ENCODE measurements around the gene PASK. TPM values are rescaled to one million over a fixed set of nuclear protein-coding genes. Genes with fewer than 3 reads are reported as not detected.

PASK gene
- total and polyA plus RNA-seq, 10 donors = 8.0 to 35.6 (median 17.6) TPM

- TF ChIP-seq POLR2AphosphoS5 (IDR thresholded peaks at IDR 0.05) (no peak), CTCF (IDR thresholded peaks at IDR 0.05 in 8 of 11, conservative IDR thresholded peaks at IDR 0.05 in 3 of 11) (no peak), POLR2A (IDR thresholded peaks at IDR 0.05) (no peak)
- 89 to 94% (median 90%) methylated on average over 16 to 18 of the region's 18 CpGs for WGBS, 5 donors
- Histone ChIP-seq H3K4me1 (no peaks in the 10 kb centered on the region), H3K4me3 (no peak overlapping the region), H3K27me3 (replicated peaks in 1 of 7) (no peaks in the 10 kb centered on the region), H3K36me3 (no peaks in the 10 kb centered on the region), H3K27ac (no peak overlapping the region), H3K9me3 (no peaks in the 10 kb centered on the region)
- peak; percentile 65 for DNase-seq
- intact Hi-C loops (cut with DNase I; ENCODE audit: low total_unique reads) = no loop called here
Observed at GRCh38 chr2:241195506-241196130, 46.3 kb upstream of the PASK start.

GRCh38 chr2:241194811-241195210 lies 45.5 kb upstream of the PASK start:
- H3K27me3 ChIP-seq (replicated peaks in 1 of 7) = no peaks in the 10 kb centered on the region
- H3K4me3 ChIP-seq = no peak overlapping the region
- 79 to 91% (median 87%) methylated on average over 9 of the region's 9 CpGs for WGBS, 5 donors
- H3K36me3 ChIP-seq = no peaks in the 10 kb centered on the region
- TF ChIP-seq CTCF (IDR thresholded peaks at IDR 0.05 in 8 of 11, conservative IDR thresholded peaks at IDR 0.05 in 3 of 11) = no peak
- TF ChIP-seq POLR2AphosphoS5 (IDR thresholded peaks at IDR 0.05) = no peak
- TF ChIP-seq POLR2A (IDR thresholded peaks at IDR 0.05) = no peak
- no peaks in the 10 kb centered on the region for H3K9me3 ChIP-seq
- no peaks in the 10 kb centered on the region for H3K4me1 ChIP-seq
- DNase-seq = peak; percentile 11
- H3K27ac ChIP-seq = no peak overlapping the region
- intact Hi-C loops (cut with DNase I; ENCODE audit: low total_unique reads) = no loop called here

GRCh38 chr2:241193271-241193670 lies 44.0 kb upstream of the PASK start:
- intact Hi-C loops (cut with DNase I; ENCODE audit: low total_unique reads) = no loop called here
- 78 to 88% (median 88%) methylated on average over 8 of the region's 8 CpGs for WGBS, 5 donors
- TF ChIP-seq CTCF (IDR thresholded peaks at IDR 0.05 in 8 of 11, conservative IDR thresholded peaks at IDR 0.05 in 3 of 11) (no peak), POLR2AphosphoS5 (IDR thresholded peaks at IDR 0.05) (no peak), POLR2A (IDR thresholded peaks at IDR 0.05) (no peak)
- Histone ChIP-seq H3K36me3 (no peaks in the 10 kb centered on the region), H3K4me3 (no peak overlapping the region), H3K9me3 (no peaks in the 10 kb centered on the region), H3K27ac (no peak overlapping the region), H3K4me1 (peaks cover 0 to 6% (median 3%) of the 10 kb centered on the region in 6 donors), H3K27me3 (replicated peaks in 1 of 7) (peaks cover 0 to 5% (median 0%) of the 10 kb centered on the region in 7 donors)
- DNase-seq = no peak

- no peak overlapping the region for H3K27ac ChIP-seq
- H3K36me3 ChIP-seq = no peaks in the 10 kb centered on the region
- no peak overlapping the region for H3K4me3 ChIP-seq
- WGBS, 5 donors = 63 to 86% (median 80%) methylated on average over 2 to 14 of the region's 14 CpGs
- no peak for TF ChIP-seq POLR2AphosphoS5 (IDR thresholded peaks at IDR 0.05)
- TF ChIP-seq POLR2A (IDR thresholded peaks at IDR 0.05) = no peak
- H3K27me3 ChIP-seq (replicated peaks in 1 of 7) = peaks cover 0 to 17% (median 0%) of the 10 kb centered on the region in 7 donors
- H3K4me1 ChIP-seq = peaks cover 0 to 12% (median 7%) of the 10 kb centered on the region in 6 donors
- H3K9me3 ChIP-seq = no peaks in the 10 kb centered on the region
- DNase-seq = no peak
- intact Hi-C loops (cut with DNase I; ENCODE audit: low total_unique reads) = no loop called here
Observed at GRCh38 chr2:241191081-241191480, 41.8 kb upstream of the PASK start.

Data from spleen (tissue), 11 donors.